ENCODE data around the gene ZSCAN23.

- TF ChIP-seq, protein P1, sequence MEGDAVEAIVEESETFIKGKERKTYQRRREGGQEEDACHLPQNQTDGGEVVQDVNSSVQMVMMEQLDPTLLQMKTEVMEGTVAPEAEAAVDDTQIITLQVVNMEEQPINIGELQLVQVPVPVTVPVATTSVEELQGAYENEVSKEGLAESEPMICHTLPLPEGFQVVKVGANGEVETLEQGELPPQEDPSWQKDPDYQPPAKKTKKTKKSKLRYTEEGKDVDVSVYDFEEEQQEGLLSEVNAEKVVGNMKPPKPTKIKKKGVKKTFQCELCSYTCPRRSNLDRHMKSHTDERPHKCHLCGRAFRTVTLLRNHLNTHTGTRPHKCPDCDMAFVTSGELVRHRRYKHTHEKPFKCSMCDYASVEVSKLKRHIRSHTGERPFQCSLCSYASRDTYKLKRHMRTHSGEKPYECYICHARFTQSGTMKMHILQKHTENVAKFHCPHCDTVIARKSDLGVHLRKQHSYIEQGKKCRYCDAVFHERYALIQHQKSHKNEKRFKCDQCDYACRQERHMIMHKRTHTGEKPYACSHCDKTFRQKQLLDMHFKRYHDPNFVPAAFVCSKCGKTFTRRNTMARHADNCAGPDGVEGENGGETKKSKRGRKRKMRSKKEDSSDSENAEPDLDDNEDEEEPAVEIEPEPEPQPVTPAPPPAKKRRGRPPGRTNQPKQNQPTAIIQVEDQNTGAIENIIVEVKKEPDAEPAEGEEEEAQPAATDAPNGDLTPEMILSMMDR (IDR thresholded peaks at IDR 0.05; ENCODE audit: extremely low read depth in 1 of 2, insufficient read depth in 1 of 2, low read depth in 1 of 2, low read length in 2 of 2): no peak
- TF ChIP-seq POLR2A (IDR thresholded peaks at IDR 0.05; ENCODE audit: low read depth, low read length) (no peak), EZH2 (IDR thresholded peaks at IDR 0.05; ENCODE audit: borderline replicate concordance, low read depth, low read length, severe bottlenecking) (no peak), FOS (IDR thresholded peaks at IDR 0.05; ENCODE audit: borderline replicate concordance, insufficient read depth, low read length) (no peak)
- TF ChIP-seq, protein P2, sequence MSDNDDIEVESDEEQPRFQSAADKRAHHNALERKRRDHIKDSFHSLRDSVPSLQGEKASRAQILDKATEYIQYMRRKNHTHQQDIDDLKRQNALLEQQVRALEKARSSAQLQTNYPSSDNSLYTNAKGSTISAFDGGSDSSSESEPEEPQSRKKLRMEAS (IDR thresholded peaks at IDR 0.05; ENCODE audit: insufficient read depth, insufficient read length): no peak
Measured at GRCh38 chr6:28384143-28384533, 59.2 kb downstream of the ZSCAN23 start.

Measured in endothelial cell of umbilical vein (primary cell).